HG02623 (cell line): ENCODE data around the gene SLC25A30.
"Not testable (repeated sequence)": the region's sequence is repeated elsewhere in the genome, so short reads cannot be mapped to it uniquely, and the experiment has no call there.

Experiments used
- ATAC-seq: cut with Tn5 transposase; IDR thresholded peaks from one replicate; pipeline ENCODE4 v1.9.1; 2021; ENCODE audit warnings: moderate library complexity; ENCODE audit not compliant: unreplicated experiment

Gene SLC25A30

GRCh38 chr13:45433381-45433790 lies 15.2 kb upstream of the SLC25A30 start:
- ATAC-seq, result no peak

GRCh38 chr13:45432737-45433380 lies 14.7 kb upstream of the SLC25A30 start:
- ATAC-seq, result no peak

- not testable (repeated sequence) for ATAC-seq
Measured at GRCh38 chr13:45426056-45426841, 8.1 kb upstream of the SLC25A30 start.

- ATAC-seq, result no peak
Measured at GRCh38 chr13:45422731-45423292, 4.6 kb upstream of the SLC25A30 start.

DNA sequence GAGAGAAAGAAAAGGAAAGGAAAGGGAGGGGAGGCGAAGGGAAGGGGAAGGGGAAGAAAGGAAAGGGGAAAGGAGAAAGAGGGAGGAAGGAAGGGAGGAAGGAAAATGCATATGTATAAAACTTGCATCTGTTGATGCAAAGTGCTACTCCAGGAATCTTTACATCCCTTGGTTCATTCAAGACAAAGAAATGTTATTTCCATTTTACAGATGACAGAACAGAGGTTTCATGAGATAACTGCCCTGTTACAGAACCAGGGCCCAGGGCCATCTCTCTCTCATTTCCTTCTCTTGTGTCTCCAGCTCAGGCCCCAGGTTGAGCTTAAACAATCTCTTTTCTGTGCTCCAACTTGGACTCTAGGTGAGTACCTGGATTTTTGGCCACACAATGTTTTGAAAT lies 1.8 kb upstream of the SLC25A30 start:
- no peak for ATAC-seq

- not testable (repeated sequence) for ATAC-seq
Measured at GRCh38 chr13:45419389-45419788, 1.2 kb upstream of the SLC25A30 start.

GRCh38 chr13:45416516-45417128 lies 1.6 kb downstream of the SLC25A30 start:
- no peak for ATAC-seq

- ATAC-seq, result no peak
Measured at GRCh38 chr13:45415112-45415511, 3.1 kb downstream of the SLC25A30 start.

DNA sequence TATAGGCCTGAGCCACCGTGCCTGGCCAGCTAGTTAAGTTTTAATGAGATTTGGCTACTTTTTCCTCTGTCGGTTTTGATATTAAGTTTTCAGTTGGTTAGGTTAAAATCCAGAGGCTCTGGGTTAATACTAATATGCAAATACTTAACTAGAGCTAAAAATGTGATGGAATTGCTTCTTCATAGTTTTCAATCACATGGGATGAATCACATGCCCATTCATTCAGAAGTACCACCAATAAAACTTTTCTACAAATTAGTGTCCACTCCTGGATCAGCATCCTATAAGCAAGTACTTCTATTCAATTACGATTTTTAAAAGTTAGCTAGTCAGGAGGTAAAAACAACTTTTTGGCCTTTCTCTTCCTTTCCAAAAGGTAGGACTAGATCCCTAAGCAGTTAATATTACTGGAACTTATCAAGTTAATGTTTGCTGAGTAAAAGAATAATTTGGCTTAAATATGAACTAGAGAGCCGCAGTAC lies 4.3 kb downstream of the SLC25A30 start:
- ATAC-seq, result no peak

- no peak for ATAC-seq
Measured at GRCh38 chr13:45412274-45413049, 5.7 kb downstream of the SLC25A30 start.

GRCh38 chr13:45411631-45412030 lies 6.5 kb downstream of the SLC25A30 start:
- no peak for ATAC-seq

DNA sequence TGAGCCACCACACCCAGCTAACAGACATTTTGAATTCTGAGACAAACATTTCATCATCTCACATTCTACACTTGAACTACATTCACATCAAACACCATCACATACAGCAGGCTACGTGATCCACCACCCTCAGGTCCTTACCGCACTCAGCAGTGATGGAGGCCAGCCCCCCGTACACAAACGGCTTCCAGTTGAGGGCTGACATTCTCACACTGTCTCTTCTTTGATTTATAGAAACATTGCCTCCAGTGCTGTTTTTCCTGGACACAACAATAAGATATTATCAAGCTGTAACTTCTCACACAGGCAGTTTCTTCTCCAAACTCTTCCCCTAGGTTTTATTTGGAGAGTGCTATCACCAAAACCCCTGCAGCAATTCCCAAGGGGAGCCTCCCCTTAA lies 7.0 kb downstream of the SLC25A30 start:
- no peak for ATAC-seq

DNA sequence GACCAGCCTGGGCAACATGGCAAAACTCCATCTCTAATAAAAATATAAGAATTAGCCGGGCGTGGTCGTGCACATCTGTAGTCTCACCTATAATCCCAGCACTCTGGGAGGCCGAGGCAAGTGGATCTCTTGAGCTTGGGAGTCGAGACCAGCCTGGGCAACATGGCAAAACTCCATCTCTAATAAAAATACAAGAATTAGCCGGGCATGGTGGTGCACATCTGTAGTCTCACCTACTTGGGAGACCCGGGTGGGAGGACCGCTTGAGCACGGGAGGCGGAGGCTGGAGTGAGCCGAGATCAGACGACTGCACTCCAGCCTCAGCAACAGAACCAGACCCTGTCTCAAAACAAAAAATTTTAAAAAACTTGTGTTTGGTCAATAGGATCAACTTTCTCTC lies 7.7 kb downstream of the SLC25A30 start:
- no peak for ATAC-seq

- ATAC-seq, result no peak
Measured at GRCh38 chr13:45410001-45410400, 8.2 kb downstream of the SLC25A30 start.

GRCh38 chr13:45406421-45406820 lies 11.8 kb downstream of the SLC25A30 start:
- ATAC-seq, result no peak

DNA sequence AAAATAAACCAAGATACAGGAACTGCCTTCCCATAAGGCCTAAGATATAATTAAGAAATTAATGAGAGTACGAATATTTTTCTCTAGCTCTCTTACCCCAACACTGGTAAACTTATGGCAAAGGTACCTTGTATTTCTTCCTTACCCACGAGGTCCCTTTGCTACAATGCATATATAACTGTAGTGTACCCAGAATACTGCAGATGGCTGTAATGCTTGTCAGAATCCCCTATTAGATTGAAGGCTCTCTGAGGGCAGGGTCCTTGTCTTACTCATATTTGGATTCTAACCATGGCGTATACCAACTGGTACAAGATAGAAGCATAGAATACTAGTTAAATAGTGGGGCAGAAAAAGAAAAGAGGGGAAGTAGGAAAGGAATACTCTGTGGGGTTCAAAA lies 15.1 kb downstream of the SLC25A30 start:
- ATAC-seq, result no peak

GRCh38 chr13:45402641-45403040 lies 15.5 kb downstream of the SLC25A30 start:
- no peak for ATAC-seq

- no peak for ATAC-seq
Measured at GRCh38 chr13:45401314-45401713, 16.9 kb downstream of the SLC25A30 start.

DNA sequence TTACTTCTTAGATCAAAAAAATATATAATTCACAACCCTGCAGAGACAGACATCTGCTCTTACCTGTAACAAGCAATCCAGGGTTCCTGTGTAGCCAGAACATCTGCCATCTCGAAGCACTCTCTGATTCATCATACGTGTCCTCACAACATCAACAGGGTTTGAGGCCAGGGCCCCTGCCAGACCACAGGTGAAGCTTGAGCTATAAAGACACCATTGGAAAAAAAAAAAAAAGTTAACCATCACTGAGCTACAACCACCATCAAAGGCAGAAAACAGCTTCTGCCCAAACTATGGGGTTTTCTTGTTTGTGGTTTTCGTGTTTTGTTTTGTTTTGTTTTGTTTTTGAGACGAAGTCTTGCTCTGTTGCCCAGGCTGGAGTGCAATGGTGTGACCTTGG lies 19.3 kb downstream of the SLC25A30 start:
- ATAC-seq, result no peak

GRCh38 chr13:45396533-45397095 lies 21.6 kb downstream of the SLC25A30 start:
- no peak for ATAC-seq
